ENCODE measurements around the gene HBG1.
"Not testable (repeated sequence)": the region's sequence is repeated elsewhere in the genome, so short reads cannot be mapped to it uniquely, and the experiment has no call there.

HBG1 gene

DNA sequence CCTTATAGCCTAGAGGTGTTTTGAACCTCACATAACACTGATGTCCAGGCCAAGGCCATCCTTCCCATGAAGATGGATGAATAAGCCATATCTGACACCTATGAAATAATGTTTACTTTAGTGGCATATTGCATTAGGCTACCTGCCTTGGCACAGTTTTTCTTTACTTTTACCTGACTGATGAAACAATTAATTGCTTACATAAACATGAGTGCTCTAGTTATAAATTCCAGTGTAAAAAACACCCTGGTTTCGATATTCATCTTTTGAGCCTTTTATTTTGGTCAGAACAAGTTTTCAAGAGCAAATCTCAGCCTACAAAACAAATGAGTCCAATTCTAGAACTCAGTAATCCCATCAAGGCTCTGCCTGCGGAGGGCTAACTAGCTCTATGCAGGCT, 27.0 kb upstream of the HBG1 start:
- no peak for DNase-seq

- no peak for DNase-seq
Measured at GRCh38 chr11:5275369-5276110, 25.9 kb upstream of the HBG1 start.

GRCh38 chr11:5274395-5274794, 24.7 kb upstream of the HBG1 start:
- DNase-seq: no peak

DNA sequence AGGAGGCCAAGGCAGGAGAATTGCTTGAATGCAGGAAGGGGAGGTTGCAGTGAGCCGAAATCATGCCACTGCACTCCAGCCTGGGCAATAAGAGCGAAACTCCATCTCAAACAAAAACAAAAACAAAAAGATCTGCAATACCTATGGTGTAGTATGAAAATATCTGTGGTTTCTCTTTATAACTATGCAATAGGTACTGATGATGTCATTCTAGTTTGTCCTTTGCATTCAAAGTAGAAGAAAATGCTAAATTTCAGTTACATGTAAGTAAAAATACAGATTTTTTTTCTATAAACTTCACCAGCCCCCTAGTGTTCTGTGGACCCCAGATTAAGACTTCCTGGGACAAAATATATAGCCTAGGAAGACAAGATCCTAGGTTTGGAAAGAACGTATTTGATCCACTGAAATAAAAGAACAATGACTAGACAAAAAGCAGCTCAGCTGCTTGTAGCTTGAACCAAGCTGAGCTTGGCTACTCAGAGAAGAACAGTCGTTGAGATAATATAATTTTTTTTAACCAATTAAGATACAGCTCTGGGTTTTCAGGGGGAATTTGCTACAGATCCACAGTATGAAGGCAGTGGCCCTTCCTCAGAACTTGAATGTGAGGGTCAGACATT, 22.8 kb upstream of the HBG1 start:
- DNase-seq: no peak

- DNase-seq: no peak
Measured at GRCh38 chr11:5269715-5270147, 20.1 kb upstream of the HBG1 start, which contains the start of gene HBE1. TSS of gene HBE1 (minus strand) at chr11:5269945. CDS start at chr11:5269890, 55 bp downstream.

DNA sequence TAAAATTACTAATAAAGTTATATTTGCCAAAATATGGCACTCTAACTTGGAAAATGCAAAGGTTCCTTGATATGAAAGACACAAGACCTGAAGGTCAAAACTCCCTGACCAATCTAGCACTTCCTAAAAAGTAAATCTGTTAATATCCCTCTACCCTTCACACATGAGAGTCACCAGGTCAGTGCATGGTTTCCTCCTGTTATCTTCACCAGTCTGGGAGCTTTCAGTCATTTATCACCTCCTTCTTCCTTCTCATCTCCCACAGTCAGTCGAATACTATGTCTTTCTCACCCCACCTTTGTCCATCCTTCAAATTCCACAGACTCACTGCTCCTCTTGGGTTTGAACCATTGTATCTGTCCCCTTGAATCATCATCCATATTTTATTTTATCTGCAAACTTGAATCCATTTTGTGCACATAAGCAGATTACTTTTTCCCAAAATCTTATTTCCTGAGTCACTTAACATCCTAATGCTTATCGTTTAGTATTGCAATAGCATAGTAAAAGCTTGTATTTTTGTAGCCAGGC, 17.4 kb upstream of the HBG1 start:
- DNase-seq: no peak

DNA sequence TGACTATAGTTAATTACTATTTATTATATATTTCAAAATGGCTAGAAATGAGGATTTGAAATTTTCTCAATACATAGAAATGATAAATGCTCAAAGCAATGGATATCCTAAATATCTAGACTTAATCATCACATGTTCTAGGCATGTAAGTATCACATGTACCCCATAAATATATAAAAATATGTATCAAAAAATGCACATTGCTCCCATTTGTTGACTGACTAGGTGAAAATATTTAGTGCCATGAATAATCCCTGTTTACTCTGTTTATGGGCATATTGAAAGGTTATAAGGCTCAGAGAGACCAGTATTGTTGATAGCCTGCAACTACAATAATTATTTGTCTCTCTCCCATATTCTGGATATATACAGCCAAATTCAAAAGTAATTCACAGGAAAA, 17.0 kb upstream of the HBG1 start:
- no peak for DNase-seq

DNA sequence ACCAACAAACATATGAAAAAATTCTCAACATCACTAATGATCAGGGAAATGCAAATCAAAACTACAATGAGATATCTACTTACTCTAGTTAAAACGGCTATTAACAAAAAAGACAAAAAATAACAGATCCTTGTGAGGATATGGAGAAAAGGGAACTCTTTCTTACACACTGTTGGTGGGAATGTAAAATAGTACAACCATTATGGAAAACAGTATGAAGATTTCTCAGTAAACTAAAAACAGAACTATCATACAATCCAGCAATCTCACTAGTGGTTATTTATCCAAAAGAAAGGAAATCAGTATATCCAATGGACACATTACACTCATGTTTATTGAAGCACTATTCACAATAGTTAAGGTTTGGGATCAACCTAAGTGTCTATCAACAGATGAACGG, 16.2 kb upstream of the HBG1 start:
- DNase-seq: no peak

GRCh38 chr11:5258543-5259262, 9.0 kb upstream of the HBG1 start:
- DNase-seq: no peak

DNA sequence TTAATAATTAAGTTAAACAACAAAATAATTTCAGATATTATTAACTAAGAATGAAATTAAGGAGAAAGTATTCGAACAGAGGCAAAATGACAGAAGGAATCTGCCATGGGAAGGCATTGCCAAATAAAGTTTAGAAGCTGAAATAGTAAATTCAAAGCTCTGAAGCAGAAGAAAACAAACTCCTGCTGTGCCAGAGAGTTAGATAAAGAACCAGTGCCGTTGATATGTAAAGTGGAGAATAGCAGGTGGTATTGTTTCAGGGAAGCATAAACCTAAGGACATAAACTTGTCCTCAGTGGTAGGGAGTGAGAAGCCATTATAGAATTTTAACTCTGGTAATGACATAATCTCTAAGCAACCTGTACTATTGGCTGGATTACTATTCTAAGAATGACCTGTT, 7.6 kb upstream of the HBG1 start:
- DNase-seq: no peak

DNA sequence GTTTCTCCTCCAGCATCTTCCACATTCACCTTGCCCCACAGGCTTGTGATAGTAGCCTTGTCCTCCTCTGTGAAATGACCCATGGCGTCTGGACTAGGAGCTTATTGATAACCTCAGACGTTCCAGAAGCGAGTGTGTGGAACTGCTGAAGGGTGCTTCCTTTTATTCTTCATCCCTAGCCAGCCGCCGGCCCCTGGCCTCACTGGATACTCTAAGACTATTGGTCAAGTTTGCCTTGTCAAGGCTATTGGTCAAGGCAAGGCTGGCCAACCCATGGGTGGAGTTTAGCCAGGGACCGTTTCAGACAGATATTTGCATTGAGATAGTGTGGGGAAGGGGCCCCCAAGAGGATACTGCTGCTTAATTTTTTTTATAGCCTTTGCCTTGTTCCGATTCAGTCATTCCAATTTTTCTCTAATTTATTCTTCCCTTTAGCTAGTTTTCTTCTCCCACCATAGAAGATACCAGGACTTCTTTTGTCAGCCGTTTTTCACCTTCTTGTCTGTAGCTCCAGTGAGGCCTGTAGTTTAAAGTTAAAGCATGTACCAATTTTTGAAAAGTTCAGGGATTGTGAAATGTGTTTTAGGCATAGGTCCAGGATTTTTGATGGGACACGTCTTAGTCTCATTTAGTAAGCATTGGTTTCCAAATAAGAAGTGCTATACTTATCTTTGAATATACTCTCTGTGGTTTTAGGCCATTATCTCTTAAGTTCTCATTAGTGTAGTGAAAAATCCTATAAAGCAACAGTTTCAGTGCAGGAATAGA, 5.2 kb upstream of the HBG1 start, which contains the start of gene HBG2:
Gene HBG2, minus strand, starts transcription at position 136 of the 768 bp plus-strand sequence. Its CDS starts 53 bp downstream, at position 83.
- not testable (repeated sequence) for DNase-seq

DNA sequence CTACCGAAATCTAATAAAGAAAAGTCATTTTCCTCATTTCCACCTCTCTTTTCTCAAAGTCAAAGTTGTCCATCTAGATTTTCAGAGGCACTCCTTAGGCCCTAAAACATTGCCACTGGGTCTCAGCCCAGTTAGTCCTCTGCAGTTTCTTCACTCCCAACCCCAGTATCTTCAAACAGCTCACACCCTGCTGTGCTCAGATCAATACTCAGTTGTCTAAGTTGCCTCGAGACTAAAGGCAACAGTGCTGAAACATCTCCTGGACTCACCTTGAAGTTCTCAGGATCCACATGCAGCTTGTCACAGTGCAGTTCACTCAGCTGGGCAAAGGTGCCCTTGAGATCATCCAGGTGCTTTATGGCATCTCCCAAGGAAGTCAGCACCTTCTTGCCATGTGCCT, 4.4 kb upstream of the HBG1 start:
- not testable (repeated sequence) for DNase-seq

DNA sequence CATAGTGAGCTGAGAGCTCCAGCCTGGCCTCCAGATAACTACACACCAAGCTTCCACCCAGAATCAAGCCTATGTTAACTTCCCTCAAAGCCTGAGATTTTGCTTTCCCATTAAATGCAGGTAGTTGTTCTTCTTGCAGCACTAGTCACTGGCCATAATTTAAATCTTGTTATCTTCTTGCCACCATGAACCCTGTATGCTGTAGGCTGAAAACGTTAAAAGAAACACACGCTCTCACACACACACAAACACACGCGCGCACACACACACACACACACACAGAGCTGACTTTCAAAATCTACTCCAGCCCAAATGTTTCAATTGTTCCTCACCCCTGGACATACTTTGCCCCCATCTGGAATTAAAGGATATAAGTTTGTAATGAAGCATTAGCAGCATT, 3.8 kb upstream of the HBG1 start:
- not testable (repeated sequence) for DNase-seq

DNA sequence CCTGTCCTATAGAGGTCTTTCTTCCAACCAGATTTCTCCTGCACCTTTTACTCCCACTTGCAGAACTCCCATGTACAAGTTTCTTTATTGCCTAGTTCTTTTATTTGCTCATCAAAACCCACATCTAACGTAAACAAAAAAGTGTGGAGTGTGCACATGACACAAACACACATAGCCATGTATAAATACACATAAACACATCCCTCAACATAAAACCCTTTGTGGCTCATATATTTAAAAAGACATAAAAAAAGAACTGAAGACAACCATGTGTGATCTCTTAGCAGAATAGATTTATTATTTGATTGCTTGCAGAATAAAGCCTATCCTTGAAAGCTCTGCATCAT, 3.2 kb upstream of the HBG1 start:
- no peak for DNase-seq

GRCh38 chr11:5252192-5252918, 2.7 kb upstream of the HBG1 start:
- no peak for DNase-seq

DNA sequence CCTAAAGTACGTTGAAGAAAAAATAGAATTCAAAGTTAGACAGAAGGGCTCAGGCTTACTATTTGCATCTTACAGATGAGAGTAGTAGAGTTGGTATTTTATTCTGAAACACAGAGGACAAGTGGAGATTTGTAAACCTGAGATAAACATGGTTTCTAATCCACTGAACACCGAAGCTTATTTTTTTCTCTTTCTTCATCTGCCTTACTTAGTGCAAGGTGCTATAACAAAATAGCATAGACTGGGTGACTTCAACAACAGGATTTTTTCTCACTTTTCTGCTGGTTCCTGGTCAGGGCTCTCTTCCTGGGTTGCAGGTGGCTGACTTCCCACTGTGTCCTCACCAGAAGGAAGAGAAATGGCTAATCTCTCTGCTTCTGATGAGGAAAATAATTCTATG, 2.1 kb upstream of the HBG1 start:
- DNase-seq: no peak

GRCh38 chr11:5250543-5251204, 1.0 kb upstream of the HBG1 start:
- no peak for DNase-seq

- DNase-seq: not testable (repeated sequence)
Measured at GRCh38 chr11:5248498-5248897, 1.2 kb downstream of the HBG1 start.

DNA sequence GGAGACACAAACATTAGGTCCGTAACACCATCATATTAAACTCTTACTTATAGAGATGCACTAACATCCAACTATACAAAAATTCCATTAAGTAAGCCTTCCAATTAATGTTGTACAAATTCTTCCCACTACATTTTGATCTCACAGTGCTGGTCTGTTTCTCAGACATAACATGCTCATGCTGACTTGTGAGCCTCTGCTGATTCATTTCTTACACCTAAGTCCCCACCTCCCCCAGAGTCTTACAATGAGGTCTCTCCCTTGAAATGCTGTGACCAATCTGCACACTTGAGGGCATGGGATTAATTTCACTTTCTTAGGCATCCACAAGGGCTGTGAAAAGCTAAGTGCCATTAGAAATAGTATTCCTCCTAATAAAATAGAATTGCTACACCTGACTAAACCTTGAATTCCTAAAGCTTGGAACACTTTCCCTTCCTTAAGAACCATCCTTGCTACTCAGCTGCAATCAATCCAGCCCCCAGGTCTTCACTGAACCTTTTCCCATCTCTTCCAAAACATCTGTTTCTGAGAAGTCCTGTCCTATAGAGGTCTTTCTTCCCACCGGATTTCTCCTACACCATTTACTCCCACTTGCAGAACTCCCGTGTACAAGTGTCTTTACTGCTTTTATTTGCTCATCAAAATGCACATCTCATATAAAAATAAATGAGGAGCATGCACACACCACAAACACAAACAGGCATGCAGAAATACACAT, 2.0 kb downstream of the HBG1 start:
- no peak for DNase-seq

GRCh38 chr11:5246772-5247471, 2.7 kb downstream of the HBG1 start:
- DNase-seq: no peak

All from stimulated activated CD4-positive, alpha-beta T cell treated with anti-CD3 and anti-CD28 coated beads, Interleukin-4, amount 100 ng/mL, for 24 hours (primary cell).